GM21390 (cell line): Measurements from ENCODE around the gene FXYD5.
"Not testable (repeated sequence)": the region's sequence is repeated elsewhere in the genome, so short reads cannot be mapped to it uniquely, and the experiment has no call there.

ENCODE experiments used
- ATAC-seq: cut with Tn5 transposase; IDR thresholded peaks from one replicate; pipeline ENCODE4 v1.9.1; 2021; ENCODE audit not compliant: unreplicated experiment

FXYD5 gene

GRCh38 chr19:35136977-35137702 is 17.4 kb upstream of the FXYD5 start:
- no peak for ATAC-seq

GRCh38 chr19:35138305-35138892 is 16.1 kb upstream of the FXYD5 start, which contains the start of gene FXYD1:
Gene FXYD1, plus strand, starts transcription at chr19:35138824. Its CDS starts 1,256 bp downstream, at chr19:35140080.
- no peak for ATAC-seq

DNA sequence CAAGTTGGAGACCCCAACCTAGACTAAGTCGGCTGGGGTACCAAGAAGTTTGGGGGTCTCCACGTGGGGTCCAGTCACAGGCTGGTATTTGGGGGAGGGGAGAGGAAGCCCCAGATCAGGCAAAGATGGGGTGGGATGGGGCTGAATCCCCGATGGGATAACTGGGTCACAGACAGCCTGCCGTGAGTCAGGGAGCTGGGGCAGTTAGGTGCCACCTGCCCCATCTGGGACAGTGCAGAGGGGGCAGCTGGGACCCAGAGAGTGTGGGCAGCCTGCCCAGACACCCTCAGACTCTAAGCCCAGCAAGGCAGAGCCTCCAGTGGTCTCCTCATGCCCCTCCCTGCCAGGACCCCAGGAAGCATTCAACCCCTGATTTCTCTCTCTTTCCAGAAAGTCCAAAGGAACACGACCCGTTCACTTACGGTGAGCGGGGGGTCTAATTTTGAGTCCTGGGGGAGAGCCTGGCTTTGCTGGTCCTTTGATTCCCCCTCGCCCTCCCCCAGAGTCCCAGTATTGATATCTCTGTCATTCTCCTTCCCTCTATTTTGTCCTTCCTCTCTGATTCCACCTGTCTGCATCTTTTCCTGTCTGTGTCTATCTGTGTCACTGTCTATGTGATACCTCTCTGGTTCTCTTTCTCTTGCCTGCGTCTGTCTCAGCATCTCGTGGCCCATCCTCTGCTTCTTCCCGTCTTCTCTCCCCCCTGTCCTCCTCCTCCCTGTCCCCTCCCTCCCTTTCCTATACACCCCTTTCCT is 14.2 kb upstream of the FXYD5 start:
- ATAC-seq: no peak

DNA sequence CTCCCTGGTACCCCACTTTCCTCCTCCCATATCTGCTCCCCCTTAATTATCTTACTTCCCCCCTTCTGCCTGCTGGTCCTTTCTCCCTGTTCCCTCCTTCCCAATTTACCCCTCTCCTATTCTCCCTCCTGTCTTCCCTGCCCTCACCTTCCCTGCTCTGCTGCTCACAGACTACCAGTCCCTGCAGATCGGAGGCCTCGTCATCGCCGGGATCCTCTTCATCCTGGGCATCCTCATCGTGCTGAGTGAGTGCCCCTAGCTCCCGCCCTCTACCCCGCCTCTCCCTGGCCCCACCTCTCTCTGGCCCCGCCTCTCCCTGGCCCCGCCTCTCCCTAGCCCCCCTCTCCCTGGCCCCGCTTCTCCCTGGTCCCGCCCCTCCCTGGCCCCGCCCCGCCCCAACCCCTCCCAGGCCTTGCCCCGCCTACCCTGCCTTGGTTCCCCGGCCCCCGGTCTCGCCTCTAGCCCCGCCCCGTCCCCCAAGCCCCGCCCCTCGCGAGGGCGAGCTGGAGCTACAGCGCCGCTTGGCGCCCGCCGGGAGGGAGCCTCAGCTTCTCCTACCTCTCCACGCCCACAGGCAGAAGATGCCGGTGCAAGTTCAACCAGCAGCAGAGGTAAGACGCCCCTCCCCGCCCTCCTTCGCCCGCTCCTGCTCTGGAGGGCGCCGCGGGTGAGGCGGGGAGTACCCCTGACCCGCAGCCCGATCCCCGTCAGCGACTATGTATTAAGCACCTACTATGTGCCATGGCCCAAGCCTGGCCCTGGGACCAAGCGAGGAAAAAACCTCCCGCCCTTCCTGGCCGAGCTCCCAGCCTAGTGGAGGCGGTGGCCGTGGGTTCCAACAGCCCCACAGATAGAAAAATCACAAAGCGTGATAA is 13.3 kb upstream of the FXYD5 start:
- no peak for ATAC-seq

DNA sequence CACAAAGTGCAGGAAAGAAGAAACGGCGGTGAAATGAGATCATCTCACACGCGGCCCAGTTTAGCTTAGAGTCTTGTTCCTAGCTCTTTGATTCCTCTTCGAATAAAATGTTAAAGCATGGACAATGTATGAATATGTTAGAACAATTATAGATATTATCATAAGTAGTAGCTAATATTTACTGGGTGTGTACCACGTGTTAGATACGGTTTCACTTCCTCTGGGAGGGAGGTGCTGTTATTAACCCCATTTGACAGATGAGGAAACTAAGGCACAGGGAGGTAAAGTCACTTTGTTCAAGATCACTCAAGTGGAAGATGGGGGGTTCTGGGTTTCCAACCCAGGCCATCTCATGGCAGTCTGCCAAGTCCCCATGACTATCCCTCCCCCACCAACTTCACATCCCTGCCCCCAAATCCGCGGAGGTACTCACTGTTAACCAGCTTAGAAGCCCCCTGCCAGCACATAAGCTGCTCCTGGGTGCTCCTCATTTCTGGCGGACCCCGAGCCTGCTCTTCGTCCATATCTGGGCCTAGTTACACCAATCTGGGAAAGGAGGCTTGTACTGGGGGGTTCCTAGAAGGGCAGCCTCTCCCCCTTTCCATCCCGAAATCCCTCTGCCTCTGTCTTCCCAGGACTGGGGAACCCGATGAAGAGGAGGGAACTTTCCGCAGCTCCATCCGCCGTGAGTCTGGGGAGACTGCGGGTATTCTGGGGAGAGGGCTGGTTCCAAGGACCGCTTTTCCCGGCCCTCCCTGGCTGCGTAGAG is 12.5 kb upstream of the FXYD5 start:
- no peak for ATAC-seq

- no peak for ATAC-seq
These were observed 11.8 kb upstream of the FXYD5 start for GRCh38 chr19:35142606-35143230.

GRCh38 chr19:35143231-35143715 is 11.3 kb upstream of the FXYD5 start, which contains the start of gene FXYD7:
Gene FXYD7, plus strand, starts transcription at chr19:35143255. Its CDS starts 79 bp downstream, at chr19:35143334.
- ATAC-seq: no peak

DNA sequence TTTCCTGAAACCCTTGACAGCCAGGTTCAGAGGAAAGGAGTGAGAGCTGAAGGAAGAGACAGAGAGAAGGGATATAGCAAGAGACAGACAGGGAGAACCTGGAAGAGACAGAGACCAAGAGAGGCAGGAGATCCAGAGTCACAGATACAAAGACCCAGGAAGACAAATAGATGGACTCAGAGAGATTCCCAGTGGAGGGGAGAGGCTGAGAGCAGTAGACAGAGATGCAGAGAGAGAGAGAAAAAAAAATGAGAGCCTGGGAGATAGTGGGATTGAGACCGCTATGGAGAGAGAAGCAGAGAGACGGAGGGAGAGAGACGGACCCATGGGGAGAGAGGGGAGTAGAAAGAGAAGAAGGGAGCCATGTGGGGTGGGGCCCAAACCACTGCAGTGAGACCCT is 10.7 kb upstream of the FXYD5 start:
- ATAC-seq: no peak

GRCh38 chr19:35144259-35144599 is 10.3 kb upstream of the FXYD5 start:
- no peak for ATAC-seq

DNA sequence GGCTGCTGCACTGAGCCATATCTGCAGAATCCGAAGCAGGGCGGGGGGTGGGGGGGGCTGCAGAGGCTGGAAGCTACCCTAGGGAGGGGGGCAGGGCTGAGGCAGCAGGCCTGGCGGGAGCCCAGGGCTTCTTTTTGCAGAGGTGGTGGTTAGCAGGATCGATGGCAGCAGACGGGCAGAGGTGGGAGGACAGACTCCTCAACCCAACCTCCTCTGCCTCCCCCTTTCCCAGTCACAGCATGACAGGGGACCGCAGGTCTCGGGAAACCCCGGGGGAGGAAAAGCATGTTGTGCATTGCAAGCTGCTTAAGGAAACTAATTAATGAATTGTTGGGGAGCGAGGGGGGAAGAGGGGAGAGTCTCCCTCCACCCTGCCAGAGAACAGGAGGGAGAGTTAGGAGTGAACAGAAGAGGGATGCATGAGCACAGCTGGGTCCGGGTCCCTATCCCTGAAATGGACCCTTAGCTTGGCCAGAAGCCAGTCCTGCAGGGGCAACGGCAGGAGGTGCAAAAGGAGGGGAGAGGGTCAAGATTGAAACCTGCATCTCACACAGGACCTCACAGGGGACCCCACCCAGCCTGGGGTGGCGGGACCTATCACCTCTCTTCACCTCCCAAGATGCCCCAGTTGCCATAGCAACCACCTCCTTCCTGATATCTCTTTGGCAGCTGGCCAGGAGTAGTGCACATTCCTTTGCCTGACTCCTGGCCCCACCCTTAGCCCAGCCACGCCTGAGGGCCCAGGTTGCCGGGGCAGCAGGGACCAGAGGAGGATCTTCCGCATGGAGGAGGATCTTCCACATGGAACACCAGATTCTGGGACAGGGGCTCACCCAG is 9.7 kb upstream of the FXYD5 start:
- ATAC-seq: no peak

DNA sequence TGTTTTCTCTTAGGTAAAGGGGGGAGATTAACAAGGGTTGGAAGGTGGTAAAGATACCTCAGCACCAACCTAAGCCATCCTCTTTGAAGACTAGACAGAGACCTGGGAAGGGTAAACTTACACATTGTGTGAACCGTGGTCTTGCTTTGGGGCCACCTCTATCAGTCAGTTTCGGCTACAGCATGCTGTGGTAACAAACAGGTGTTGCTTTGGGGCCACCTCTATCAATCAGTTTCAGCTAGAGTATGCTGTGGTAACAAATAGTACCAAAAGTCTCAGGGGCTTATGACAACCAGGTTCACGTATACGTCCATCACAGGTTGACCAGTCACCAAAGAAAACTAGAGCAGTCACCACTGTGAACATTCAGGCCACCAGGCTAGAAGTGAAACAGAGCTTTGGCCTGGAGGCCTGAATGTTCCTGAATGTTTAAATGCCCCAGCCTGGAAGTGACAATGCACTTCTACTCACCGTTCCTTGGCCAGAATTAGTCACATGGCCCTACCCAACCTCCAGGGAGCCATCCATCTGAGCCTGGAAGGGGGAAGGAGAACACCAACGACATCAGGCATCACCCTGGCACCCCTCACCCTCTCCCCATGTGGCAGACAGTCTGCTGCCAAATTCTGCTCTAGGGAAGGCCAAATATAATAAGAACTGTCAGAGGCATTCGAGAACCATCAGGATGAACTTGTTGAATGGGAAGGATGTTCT is 7.6 kb upstream of the FXYD5 start:
- ATAC-seq: no peak

DNA sequence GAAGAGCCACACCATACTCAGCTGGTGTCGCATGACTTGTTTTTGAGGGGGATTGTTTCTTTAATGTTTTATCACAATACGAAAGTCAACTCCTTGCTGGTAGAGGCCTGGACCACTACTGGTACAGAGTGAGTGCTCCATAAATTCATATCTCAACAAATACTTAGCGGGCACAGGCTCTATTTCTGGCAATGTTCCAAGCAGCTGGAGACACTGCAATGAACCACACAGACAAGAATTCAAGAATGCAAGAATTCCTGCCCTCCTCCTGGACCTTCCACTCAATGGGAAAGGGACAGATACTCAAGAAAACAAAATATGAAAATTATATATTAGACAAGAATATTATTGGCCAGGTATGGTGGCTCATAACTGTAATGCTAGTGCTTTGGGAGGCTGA is 5.1 kb upstream of the FXYD5 start:
- no peak for ATAC-seq

DNA sequence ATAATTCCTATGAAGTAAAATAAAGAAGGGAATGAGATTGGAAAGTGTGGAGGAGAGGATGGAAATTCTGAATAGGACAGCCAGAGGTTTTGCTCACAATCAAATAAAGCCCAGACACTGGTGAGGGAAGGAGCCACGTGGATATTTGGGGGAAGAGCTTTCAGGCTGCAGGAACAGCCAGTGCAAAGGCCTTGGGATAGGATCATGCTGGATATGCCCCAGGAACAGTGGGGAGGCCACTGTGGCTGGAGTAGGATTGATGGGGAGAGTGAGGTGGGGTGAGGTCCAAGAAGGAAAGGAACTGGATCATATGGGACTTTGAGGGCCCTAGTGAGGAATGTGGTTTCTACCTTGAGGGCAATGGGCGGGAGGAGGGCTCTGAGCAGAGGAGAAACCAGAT is 4.1 kb upstream of the FXYD5 start:
- no peak for ATAC-seq

- no peak for ATAC-seq
These were observed 3.1 kb upstream of the FXYD5 start for GRCh38 chr19:35151273-35152065.

GRCh38 chr19:35153129-35153522 is 1.4 kb upstream of the FXYD5 start:
- not testable (repeated sequence) for ATAC-seq

DNA sequence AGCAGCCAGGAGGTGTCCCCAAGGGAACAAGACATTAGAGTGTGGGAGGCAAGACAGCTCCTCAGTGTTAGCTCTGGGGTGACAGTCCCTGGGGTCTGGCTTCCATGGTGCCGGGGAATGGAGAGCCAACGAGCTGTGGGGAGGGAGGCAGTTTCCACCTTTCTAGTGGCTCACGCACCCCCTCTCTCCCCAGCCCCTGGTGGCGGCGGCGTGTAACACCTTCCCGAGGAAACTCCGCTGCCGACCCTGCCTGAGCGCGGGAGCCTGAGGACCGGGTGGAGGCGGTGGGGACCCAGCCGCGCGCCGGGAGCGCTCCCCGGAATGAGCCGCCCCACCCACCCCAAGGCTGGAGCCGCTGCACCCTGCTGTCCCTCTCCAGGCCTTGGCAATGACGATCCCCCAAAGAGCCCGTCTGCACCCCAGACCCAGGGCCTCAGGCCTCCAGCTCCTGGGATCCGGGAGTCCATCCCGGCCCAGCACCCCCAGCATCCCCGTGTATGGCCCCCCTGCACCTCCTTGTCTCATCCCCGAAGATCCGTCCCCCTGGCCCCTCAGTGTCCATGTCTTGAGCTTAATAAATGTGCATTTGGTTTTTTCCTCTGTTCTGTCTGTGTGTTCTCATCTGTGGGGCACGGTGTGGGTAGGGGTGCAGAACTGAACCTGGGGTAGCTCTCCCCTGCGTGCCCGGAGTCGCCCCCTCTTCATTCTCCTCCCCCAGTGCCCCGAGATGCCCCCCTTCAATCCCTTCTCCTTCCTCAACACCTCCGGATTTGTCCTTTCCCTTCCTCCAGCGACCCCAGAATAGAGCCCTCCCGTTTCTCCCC is 622 bp upstream of the FXYD5 start:
- no peak for ATAC-seq

DNA sequence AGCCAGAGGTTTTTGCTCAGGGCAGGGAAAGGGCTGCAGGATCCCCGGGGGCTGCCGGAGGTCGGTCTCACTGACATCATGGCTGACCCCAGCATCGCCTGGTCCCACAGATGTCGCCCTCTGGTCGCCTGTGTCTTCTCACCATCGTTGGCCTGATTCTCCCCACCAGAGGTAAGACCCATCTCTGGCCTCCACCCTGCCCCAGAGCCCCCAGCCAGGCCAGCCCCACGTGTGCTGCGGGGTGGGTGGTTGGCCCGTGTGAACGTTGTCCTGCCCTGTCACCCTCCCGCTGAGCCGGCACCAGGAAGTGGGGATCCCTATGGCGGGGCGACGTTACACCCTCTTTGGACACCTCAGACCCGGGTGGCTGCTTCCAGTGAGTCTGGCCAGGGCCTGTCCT is 906 bp downstream of the FXYD5 start:
- no peak for ATAC-seq
